HG03457 (cell line): ENCODE measurements around the gene ISG20L2.

Experiments
- ATAC-seq: cut with Tn5 transposase; IDR thresholded peaks from one replicate; pipeline ENCODE4 v1.9.1; 2021; ENCODE audit warnings: moderate number of reproducible peaks; ENCODE audit not compliant: unreplicated experiment

ISG20L2 gene

DNA sequence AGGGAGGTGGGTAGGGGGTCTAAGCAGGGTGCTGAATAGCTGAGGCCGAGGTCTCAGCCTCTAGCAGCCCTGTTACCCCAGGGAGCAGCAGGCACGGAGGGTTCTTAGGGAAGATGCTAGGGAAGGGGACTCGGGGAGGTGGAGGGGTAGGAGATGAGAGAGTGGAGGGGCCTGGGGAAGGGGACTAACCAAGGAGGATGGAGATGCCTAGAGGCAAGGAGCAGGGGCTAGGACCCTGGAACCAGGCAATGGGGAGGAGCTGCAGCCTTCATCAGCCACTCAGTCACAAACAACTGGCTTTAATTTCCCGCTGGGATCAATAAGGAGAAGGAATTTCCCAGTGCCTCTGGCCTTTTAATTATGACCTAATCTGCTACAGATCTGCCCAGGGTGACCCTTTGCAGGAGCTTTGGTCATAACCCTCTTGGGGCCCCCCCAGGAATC is 20.3 kb downstream of the ISG20L2 start:
- no peak for ATAC-seq

DNA sequence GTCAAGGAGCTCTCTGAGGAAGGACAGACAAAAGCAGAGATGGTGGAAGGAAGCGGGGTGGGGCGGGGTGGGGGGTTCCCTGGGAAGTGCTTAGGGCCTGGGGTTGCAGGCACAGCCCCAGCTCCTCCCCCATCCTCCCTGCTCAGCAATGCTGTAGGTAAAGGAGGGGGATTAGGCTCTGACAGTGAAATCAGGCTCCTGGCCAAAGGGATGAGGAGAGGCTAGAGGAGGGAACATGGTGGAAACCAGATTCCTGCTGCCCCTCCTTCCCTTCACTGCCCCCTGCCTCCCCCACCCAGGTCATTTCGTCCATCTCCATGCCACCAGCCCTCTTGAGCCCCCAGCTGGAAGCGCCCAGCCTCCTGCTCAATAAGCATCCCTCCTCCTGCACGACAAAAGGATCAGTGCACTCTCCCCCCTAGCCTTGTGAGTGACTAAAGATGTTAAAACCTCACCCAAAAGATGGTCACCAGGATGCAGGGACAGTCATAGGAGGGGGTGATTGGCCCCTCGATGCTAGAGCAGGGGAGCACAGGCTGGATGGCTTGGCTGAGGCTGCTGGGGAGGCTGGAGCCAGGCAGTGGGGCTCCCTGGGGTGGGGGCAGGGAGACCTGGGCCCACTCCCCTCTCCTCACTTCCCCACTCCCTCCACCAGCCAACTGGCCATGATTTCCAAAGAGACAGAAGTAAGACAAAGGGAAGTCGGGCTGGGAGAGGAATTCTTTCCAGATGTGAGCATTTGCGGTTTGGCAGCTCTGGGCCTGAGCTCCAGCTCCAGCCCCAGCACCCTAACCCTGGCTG is 20.9 kb downstream of the ISG20L2 start:
- ATAC-seq: no peak

- no peak for ATAC-seq
Measured at GRCh38 chr1:156706657-156707416, 21.7 kb downstream of the ISG20L2 start.

GRCh38 chr1:156705918-156706656 is 22.5 kb downstream of the ISG20L2 start:
- no peak for ATAC-seq

GRCh38 chr1:156705321-156705917 is 23.1 kb downstream of the ISG20L2 start, which contains the start of gene CRABP2:
Gene CRABP2, minus strand, starts transcription at chr1:156705583. Its CDS starts 137 bp downstream, at chr1:156705446.
- no peak for ATAC-seq

- ATAC-seq: no peak
Measured at GRCh38 chr1:156704930-156705320, 23.6 kb downstream of the ISG20L2 start.

DNA sequence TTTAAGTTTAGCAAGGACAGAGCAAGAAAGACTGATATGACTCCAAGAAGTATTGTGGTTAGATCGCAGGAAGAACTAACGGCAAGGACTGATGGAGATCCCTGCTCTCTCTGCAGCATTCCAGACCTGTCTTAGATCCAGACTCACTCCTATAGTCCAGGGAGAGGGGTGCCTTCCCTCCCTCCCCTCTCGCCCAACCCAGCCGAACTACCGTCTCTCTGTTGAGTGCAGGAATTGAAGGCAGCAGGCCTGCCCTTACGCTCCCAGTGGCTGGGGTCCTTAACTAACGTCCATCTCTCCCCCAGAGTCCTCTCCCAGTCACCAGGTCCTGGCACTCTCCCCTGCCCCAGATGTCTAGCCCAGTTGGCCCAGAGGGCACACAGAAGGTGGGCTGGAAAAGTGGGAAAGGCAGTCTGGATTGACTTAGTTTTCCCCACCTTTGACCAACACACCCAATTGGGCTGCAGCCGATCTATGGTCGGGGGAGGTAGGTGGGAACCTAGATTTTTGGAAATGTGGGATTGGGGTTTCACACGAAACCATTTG is 24.3 kb downstream of the ISG20L2 start:
- ATAC-seq: no peak

DNA sequence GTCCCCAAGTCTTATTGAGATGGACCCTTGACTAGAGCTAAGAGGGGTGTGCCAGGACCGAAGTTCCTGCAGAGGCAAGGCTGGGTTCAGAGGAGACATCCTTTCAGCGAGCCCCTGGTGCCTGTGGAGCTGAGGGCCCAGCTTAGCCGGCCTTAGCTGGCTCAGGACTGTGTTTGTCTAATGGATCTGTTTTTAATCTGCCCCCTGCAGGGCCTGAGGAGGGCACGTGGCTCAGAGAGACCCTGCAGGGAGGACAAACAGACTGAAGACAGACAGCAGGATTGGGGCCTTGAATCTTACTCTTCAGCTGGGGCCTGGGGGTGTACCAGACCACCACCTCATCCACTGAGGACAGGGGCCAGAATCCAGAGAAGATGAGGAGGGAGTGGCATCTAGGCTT is 24.8 kb downstream of the ISG20L2 start:
- ATAC-seq: no peak

DNA sequence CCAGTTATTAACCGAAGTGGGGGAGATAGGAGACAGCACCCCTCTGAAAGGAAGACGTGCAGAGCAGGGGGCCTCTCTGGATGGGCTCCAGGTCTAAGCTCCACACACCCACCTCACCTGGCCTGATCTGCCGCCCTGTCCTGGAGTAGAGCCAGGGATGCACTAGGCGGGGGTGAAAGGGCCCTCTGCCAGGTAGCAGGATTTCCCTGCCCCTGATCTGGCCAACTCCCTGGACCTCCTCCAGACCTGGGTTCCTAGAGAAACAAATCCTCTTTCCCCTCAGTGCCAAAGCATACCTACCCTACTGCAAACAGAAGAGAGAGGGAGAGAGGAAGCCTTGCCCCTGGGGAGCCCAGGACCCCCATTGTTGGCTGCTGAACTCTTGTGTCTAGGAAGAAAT is 25.2 kb downstream of the ISG20L2 start:
- ATAC-seq: no peak

DNA sequence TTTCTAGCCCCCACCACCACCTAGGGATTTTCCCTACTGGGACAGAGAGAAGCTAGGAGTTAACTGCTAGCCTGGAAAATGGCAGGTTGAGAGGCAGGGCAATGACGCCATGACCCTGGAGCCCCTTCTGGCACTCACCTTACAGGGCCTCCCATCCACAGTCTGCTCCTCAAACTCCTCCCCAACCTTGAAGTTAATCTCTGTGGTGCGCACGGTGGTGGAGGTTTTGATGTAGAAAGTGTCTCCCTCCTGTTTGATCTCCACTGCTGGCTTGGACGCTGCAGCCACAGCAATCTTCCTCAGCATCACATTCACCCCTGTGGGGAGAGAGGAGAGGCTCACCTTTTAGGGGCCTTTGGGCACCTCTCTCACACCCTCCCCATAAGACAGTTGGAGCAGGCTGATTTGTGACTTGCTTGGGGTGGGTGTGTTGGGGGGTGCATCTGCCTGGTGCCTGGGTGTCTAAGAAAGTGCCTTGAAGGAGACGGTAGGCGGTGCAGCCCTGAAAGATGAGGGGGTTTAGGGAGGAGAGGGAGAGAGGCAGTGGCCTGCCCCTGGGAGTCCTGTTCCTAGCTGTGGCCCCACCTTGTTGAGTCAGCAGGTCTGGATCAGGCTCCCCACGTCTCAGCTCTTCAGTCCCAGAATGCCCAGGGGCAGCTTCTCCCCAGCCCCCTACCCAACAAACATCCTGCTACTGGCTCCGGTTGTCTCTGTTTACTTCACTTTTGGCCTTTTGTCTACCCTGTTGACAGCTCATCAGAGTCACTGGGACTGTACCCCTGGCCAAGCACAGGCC is 27.6 kb downstream of the ISG20L2 start:
- no peak for ATAC-seq

GRCh38 chr1:156698995-156699394 is 29.6 kb downstream of the ISG20L2 start:
- no peak for ATAC-seq

GRCh38 chr1:156697481-156697880 is 31.1 kb downstream of the ISG20L2 start:
- no peak for ATAC-seq

GRCh38 chr1:156696755-156697154 is 31.8 kb downstream of the ISG20L2 start:
- no peak for ATAC-seq

- no peak for ATAC-seq
Measured at GRCh38 chr1:156694690-156694962, 33.9 kb downstream of the ISG20L2 start.

DNA sequence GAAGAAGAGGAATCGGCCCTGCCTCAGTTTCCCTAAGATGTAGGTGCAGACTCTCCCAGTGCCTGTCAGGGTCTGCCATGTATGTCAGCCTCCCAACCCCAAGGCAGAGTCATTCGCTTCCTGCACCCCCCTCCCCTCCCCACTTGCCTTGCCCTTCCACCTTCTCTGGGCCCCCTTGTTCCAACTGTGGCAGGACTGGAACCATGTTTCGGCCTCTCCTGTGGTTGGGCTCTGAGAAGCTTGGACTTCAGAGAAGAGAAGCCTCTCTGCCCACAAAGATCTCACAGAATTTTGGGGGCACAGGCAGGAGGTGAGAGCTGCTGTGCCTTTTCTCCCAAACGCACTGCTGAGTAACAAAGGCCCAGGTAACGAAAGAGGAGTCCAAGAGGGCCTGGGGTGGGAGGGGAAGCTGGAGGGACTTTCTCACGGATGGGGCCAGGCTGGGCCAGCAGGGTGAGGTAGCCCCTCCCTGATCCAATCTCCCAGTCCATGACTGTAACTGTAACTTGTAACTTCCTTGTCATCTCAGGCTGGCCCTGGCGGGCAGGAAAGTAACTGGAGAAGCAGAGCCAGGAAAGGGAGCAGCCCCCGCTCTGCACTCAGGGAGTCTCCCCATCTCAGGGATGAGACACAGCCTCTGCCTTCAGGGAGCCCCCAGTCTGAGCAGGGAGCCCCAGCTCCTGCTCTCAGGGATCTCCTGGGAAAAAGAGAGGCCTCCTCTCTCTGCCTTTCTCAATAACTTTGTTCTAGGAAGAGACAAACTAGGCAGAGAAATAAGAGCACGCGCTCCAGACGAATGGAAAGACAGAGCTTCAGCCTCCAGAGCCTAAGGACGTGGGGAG is 34.5 kb downstream of the ISG20L2 start:
- no peak for ATAC-seq

DNA sequence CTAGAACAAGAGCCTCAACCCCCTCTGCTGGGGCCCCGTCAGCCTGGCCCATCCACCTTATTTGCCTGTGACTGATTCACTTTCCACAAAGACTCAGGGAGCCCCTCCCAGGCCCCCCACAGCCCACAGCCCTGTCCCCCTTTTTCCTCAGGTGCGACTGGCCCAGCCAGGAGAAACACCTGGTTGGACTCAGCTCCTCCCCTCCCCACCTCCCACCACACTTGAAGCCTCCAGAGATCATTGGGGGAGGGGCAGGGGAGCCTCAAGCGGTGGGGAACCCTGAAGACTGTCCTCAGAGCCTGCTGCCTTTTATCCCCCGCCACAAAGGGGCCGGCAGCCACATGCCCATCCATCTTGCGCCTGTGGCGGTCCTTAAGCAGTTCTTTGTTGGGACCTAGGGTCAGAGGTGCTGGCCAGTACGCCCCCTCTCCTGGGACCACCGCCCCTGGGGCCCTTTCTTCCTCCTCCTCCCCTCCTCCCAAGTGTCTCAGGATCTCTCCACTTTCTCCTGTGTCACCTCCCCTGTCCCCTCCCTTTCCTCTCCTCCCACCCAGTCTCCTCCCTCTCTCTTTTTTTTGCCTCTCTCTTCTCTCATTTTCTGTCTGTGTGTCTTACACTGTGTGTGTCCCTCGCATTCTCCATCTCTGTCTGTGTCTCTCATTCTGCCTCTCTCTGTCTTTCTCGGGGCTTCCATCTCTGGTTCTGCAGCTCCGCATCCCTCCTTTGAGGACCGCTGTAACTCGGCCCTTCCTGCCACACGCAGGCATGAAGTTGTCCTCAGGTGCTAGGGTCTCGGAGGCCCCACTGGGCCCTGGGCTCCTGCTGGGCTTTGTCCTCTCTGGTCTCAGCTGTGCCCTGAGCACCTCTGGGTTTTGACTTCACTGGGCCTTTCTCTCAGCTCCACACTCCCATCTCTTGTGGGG is 35.4 kb downstream of the ISG20L2 start:
- ATAC-seq: no peak

DNA sequence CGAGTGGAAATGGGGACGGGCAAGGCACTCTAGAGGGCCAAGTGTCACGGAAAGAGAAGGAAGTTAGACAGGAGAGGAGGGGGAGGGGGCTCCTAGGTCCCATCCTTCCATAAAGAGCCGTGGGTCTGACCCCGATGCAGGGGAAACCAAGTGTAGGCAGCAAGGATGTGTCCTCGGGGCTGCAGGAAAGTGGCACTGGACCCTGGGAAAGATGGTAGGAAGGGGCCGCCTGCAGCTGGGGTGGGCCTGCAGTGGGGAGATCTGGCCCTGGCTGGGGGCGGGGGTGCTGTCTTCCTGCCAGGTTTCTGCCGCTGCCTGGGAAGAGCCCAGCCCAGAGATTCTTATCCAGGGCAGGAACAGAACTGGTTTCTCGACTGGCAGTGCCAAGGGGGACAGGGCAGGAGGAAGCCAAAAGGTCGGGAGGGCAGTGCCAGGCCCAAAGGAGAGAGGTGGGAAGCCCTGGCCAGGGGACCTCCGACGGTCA is 36.1 kb downstream of the ISG20L2 start:
- no peak for ATAC-seq
